Measurements from ENCODE around the gene SLAMF9.

Gene SLAMF9

GRCh38 chr1:159943278-159943640, 10.8 kb downstream of the SLAMF9 start:
- TF ChIP-seq EGR1 (IDR thresholded peaks at IDR 0.05), result no peak
- TF ChIP-seq REST (IDR thresholded peaks at IDR 0.05; ENCODE audit: low read depth), result no peak
- no peak for TF ChIP-seq CEBPB (IDR thresholded peaks at IDR 0.05)
- TF ChIP-seq NFIC (IDR thresholded peaks at IDR 0.05), result no peak
- no peak for TF ChIP-seq ZBTB7A (IDR thresholded peaks at IDR 0.05; ENCODE audit: low read depth)
- no peak for TF ChIP-seq CREB1 (IDR thresholded peaks at IDR 0.05; ENCODE audit: low read depth)
- no peak for TF ChIP-seq USF1 (IDR thresholded peaks at IDR 0.05)
- TF ChIP-seq YY1 (IDR thresholded peaks at IDR 0.05; ENCODE audit: low read depth), result no peak
- no peak for TF ChIP-seq FOXM1 (IDR thresholded peaks at IDR 0.05; ENCODE audit: borderline replicate concordance, low read depth)
- no peak for TF ChIP-seq MAX (IDR thresholded peaks at IDR 0.05)

DNA sequence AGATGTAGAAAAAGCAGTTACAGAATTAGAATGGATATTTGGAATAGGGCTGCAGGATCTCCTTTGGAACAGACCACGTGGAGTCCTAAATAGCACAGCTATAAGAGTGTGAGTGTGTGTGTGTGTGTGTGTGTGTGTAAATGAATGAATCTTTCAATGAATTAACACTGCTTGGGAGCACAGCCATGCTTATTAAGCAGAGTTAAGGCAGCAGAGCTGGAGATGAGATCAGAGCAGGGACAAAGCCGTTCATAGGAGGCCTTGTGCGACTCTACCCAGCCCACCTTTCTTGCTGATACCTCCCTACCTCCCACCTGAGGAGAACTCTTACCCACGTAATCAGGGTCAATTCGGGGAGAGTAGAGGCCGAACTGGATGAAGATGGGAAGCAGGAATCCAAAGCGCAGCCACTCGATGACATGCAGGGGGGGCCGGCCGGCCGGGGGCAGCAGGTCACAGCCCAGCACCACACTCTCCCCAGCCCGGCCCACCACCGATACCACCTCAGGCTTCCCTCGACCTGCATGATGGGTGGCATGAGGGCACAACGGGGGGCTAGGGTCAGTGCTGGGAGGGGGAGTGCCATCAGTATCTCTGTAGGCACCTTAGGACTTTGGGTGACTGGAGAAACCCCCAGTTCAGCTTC, 11.3 kb downstream of the SLAMF9 start:
- no peak for TF ChIP-seq ZBTB7A (IDR thresholded peaks at IDR 0.05; ENCODE audit: low read depth)
- TF ChIP-seq TAF1 (IDR thresholded peaks at IDR 0.05; ENCODE audit: low read depth), result no peak
- no peak for TF ChIP-seq TCF12 (IDR thresholded peaks at IDR 0.05; ENCODE audit: low read depth)

DNA sequence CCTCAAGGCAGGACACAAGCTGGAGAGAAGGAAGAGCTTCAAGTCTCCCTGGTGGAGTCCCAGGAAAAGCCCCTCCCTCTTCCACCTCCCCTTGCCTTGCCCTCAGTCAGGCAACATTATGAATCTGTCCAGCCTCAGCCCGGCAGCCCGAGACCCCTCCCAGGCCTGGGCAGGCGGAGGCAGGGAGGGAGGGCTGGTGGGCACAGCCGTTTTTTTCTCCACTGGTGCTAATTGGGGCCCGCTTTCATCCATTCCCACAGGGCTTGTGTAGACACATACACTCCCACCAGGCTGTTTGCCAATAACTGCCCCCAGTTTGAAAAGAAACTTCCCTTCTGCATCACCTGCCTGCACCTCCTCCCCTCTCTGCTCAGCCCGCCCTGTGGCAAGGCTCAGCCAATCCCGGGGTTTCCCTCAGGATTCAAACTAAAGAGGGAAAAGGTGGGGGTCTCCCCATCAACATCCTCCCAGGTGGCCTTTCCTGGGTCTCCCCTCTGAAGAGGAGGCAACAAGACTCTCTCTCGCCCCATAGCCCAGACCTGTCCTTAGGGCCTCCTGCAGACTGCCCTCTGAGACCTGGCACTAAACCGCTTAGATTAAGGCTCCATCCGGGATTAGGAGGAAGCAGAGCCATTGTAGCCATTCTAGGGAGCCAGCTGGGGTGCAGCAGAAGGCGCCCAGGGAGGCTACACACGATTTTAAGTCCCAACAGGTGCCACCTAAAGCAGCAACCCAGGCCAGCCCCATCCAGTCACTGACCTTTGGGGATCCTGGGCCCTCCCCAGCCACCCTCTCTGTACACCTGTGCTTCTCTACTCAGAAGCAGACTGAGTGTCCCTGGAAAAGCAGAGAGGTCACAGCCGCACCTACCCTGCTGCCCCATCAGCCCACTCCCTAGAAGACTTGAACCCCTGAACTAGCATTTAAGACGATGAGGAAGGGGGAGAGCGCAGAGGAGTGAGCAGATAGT, 12.2 kb downstream of the SLAMF9 start:
- no peak for TF ChIP-seq RAD21 (IDR thresholded peaks at IDR 0.05; ENCODE audit: low read depth)
- no peak for TF ChIP-seq CEBPB (IDR thresholded peaks at IDR 0.05)

DNA sequence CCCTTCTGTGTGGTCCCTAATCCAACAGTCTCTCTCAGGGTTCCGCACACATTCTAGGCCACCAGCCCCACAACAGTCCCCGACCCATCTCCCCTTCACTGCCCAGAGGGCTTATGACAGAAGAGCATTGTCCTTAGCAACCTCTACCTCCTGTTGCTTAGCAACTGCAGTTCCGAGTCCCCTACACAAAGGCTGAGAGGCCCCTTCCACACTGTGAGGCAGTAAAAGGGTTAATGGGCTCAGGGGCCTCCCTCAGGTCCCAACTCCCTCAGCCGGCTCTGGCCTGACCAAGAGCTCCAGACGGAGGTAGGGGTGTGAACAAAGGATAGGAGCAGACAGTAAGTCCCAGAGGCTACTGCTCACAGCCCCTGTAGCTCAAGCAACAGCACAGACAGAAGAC, 12.9 kb downstream of the SLAMF9 start:
- TF ChIP-seq YY1 (IDR thresholded peaks at IDR 0.05; ENCODE audit: low read depth) (no peak), EP300 (IDR thresholded peaks at IDR 0.05; ENCODE audit: borderline replicate concordance) (no peak), CREB1 (IDR thresholded peaks at IDR 0.05; ENCODE audit: low read depth) (no peak), RAD21 (IDR thresholded peaks at IDR 0.05; ENCODE audit: low read depth) (no peak), FOXM1 (IDR thresholded peaks at IDR 0.05; ENCODE audit: borderline replicate concordance, low read depth) (no peak), NFIC (IDR thresholded peaks at IDR 0.05) (no peak), EGR1 (IDR thresholded peaks at IDR 0.05) (no peak), TAF1 (IDR thresholded peaks at IDR 0.05; ENCODE audit: low read depth) (no peak), TCF12 (IDR thresholded peaks at IDR 0.05; ENCODE audit: low read depth) (no peak), ZBTB7A (IDR thresholded peaks at IDR 0.05; ENCODE audit: low read depth) (no peak), USF1 (IDR thresholded peaks at IDR 0.05) (no peak), MAX (IDR thresholded peaks at IDR 0.05) (no peak), CEBPB (IDR thresholded peaks at IDR 0.05) (no peak), REST (IDR thresholded peaks at IDR 0.05; ENCODE audit: low read depth) (no peak), TEAD4 (IDR thresholded peaks at IDR 0.05) (no peak)

DNA sequence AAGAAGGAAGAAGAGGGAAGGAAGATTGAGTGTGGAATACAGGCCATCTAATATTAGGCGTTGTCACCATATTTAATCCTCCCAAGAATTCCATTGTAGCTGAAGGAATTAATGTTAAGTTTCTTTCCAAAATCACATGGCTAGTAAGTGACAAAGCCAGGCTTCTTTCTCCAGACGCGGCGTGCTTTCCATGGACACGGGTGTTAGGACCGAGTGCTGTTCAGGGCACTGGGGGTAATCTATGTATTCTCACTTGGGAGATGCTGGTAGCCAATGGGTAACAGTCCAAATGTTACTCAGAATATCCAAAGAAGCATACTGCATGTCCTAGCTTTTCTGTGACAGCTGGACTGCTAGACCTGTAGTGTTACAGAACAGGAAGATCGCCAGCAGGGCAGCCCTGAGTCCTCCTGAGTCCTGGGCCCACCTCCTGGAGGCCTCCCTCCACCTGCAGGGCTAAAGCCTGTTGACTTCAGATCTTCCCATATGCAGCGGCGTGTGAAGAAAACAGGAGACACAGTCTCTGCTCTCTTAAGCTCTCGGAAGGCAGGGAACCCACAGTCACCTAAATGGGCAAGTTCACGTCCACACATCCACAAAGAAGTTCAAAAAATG, 13.9 kb downstream of the SLAMF9 start:
- TF ChIP-seq FOXM1 (IDR thresholded peaks at IDR 0.05; ENCODE audit: borderline replicate concordance, low read depth) (no peak), REST (IDR thresholded peaks at IDR 0.05; ENCODE audit: low read depth) (no peak), USF1 (IDR thresholded peaks at IDR 0.05) (no peak), EP300 (IDR thresholded peaks at IDR 0.05; ENCODE audit: borderline replicate concordance) (no peak), TEAD4 (IDR thresholded peaks at IDR 0.05) (no peak), EGR1 (IDR thresholded peaks at IDR 0.05) (no peak), TAF1 (IDR thresholded peaks at IDR 0.05; ENCODE audit: low read depth) (no peak), YY1 (IDR thresholded peaks at IDR 0.05; ENCODE audit: low read depth) (no peak), NFIC (IDR thresholded peaks at IDR 0.05) (no peak), CEBPB (IDR thresholded peaks at IDR 0.05) (no peak)

Measured in Ishikawa (cell line).